ENCODE measurements around the gene SDK1.

DNA sequence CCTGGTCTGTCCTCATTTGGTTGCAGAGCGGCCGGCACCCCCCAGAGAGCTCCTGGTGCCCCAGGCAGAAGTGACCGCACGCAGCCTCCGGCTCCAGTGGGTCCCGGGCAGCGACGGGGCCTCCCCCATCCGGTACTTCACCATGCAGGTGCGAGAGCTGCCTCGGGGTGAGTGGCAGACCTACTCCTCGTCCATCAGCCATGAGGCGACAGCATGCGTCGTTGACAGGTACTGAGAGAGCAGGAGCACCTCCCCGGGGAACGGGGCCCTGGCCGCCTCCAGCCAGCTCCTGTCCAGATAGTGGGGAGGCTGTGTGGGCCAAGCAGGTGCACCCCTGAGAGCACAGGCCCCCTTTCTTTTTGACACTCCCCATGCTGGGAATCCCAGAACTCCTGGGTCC, 848.2 kb downstream of the SDK1 start:
- TF ChIP-seq, protein P1, sequence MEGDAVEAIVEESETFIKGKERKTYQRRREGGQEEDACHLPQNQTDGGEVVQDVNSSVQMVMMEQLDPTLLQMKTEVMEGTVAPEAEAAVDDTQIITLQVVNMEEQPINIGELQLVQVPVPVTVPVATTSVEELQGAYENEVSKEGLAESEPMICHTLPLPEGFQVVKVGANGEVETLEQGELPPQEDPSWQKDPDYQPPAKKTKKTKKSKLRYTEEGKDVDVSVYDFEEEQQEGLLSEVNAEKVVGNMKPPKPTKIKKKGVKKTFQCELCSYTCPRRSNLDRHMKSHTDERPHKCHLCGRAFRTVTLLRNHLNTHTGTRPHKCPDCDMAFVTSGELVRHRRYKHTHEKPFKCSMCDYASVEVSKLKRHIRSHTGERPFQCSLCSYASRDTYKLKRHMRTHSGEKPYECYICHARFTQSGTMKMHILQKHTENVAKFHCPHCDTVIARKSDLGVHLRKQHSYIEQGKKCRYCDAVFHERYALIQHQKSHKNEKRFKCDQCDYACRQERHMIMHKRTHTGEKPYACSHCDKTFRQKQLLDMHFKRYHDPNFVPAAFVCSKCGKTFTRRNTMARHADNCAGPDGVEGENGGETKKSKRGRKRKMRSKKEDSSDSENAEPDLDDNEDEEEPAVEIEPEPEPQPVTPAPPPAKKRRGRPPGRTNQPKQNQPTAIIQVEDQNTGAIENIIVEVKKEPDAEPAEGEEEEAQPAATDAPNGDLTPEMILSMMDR (IDR thresholded peaks at IDR 0.05 in 4 of 5, conservative IDR thresholded peaks at IDR 0.05 in 1 of 5), result no peak
- no peak for TF ChIP-seq POLR2A (IDR thresholded peaks at IDR 0.05)
